Middle frontal gyrus (tissue), 1 donor: Measurements from ENCODE around the gene AKR1C4.
"Not testable (repeated sequence)": the region's sequence is repeated elsewhere in the genome, so short reads cannot be mapped to it uniquely, and the experiment has no call there.

Source experiments
- DNase-seq: peaks from one replicate; pipeline ENCODE4 v3.0.0-alpha.2; 2015; ENCODE audit warnings: low spot score; ENCODE audit errors: extremely low spot score

AKR1C4 gene

DNA sequence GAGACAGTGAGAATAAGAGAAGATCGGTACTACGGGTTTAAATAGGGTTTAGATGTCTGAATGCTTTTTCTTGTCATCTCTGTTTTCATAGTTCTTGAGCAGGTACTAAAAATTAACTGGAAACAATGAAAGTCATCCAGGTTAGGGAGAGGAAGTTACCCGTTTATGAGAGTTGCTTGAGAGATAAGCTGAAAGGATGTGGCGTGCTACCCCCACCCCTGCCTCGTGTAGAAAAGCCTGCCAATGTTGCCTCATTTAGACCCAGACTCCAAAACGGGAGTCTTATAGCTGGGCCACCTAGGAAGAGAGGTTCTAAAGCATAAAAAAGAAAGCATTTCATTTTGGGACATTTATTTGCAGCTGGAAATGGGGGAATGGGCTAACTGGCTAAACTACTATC lies 10.2 kb downstream of the AKR1C4 start:
- DNase-seq: no peak

DNA sequence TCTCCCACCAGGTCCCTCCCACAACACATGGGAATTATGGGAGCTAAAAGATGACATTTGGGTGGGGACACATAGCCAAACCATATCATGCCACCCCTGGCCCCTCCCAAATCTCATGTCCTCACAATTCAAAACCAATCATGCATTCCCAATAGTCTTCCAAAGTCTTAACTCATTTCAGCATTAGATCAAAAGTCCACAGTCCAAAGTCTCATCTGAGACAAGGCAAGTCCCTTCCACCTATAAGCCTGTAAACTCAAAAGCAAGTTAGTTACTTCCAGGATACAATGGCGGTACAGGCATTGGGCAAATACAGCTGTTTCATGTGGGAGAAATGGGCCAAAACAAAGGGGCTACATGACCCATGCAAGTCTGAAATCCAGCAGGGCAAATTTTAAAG lies 13.1 kb downstream of the AKR1C4 start:
- not testable (repeated sequence) for DNase-seq

DNA sequence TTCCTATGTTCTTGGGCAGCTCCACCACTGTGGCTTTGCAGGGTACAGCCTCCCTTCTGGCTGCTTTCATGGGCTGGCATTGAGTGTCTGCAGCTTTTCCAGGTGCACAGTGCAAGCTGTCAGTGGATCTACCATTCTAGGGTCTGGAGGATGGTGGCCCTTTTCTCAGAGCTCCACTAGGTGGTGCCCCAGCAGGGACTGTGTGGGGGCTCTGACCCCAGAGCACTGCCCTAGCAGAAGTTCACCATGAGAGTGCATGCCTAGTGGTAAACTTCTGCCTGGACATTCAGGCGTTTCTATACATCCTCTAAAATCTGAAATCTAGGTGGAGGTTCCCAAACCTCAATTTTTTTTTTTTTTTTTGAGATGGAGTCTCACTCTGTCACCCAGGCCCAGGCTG lies 13.6 kb downstream of the AKR1C4 start:
- not testable (repeated sequence) for DNase-seq

DNA sequence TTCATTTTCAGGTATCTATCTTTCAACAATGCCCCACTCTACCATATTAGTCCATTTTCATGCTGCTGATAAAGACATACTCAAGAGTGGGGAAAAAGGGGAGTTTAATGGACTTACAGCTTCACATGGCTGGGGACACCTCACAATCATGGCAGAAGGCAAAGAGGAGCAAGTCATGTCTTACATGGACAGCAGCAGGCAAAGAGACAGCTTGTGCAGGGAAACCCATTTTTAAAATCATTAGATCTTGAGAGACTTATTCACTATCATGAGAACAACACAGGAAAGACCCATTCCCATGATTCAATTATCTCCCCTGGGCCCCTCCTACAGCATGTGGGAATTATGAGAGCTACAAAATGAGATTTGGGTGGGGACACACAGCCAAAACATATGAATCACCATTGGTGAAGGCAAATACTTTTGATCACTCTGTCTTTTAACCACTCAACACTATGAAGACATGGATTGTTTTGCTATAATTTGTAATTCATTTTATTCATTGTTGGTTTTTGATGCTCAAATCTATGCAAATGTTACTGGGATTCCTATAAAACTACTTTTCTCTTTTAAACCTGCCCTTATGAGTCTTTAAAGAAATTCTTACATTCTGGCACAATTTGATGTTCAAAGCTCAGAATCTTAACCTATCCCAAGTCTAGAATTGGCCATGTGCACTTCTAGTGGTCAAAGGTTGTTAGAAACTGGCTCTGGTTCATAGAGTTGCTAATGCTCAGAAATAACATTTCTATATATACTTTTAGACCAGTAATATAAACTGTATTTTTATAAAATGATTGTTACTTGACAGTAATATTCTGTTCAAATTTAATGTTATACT lies 15.3 kb downstream of the AKR1C4 start:
- no peak for DNase-seq

DNA sequence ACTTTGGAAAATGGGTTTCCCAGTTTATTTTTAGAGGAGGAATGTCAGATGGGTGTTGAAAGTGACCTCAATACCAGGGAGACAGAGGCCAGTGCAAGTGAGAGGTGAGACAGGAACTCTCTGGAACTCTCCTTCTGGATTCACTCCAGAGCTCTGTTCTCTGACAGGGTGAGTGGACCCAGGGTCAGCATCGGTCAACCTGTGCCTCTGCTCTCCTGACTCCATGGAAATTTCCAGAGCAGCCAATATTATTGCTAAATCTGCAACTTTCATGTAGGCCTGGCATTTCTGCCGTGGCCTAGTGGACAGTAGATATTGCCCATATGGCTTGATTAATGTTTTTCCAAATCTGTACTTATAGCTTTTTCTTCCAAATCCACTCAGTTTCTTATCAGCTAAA lies 20.2 kb downstream of the AKR1C4 start:
- DNase-seq: no peak

DNA sequence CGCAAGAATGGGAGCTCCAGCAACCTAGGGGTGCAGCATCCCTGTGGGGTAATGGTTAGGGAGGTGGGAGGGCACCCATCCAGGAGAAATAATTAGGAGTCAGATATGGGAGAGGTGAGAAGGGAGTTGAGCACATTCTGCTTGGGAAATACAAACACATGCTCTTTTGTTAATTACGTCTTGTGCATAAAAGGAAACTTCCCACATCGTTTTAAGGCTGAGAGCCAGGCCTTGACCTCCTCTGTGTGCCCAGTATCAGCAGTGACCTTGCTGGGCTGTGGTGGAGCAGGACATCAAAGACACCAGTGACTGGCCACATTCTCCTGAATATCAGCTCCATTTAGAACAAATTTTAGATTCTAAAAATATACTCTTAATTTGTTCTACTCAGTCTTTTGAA lies 22.6 kb downstream of the AKR1C4 start:
- no peak for DNase-seq

DNA sequence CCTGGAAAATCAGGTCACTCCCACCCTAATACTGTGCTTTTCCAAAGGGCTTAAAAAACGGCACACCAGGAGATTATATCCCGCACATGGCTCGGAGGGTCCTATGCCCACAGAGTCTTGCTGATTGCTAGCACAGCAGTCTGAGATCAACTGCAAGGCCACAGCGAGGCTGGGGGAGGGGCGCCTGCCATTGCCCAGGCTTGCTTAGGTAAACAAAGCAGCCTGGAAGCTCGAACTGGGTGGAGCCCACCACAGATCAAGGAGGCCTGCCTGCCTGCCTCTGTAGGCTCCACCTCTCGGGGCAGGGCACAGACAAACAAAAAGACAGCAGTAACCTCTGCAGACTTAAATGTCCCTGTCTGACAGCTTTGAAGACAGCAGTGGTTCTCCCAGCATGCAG lies 26.3 kb downstream of the AKR1C4 start:
- not testable (repeated sequence) for DNase-seq

DNA sequence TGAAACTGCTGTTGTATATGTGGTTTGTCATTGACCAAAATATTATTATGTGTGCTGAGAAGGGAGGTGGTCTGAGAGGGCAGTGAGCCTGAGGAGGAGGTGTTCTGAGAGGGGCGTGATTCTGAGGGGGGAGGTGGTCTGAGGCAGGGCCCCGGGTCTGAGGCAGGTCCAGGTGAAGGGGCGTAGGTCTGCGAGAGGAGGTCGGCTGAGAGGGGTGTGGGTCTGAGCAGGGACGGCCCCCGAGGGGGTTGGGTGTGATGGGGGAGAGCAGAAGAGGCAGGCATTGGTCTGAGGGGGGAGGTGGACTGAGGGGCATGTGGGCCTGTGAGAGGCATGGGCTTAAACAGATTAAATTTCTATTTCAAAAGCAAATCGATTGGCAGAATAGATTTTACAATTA lies 32.4 kb downstream of the AKR1C4 start:
- no peak for DNase-seq

DNA sequence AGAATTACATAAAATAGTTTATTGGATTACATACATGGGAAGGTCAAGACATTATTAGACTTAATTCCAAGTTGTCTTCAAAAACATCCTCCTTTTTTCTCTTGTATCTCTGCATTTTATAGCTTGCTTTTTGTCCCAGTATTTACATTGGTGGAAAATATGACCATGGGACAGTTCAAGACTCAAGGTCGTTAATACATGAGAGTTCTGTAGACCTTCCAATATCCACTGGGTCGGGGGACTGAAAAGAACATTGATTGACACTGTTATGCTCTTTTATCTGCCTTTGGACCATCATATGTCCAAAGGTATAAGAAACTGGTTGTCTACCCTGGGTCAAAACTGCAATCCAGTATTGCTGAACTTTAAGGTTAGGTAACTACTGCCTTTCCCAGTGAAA lies 36.7 kb downstream of the AKR1C4 start:
- no peak for DNase-seq

DNA sequence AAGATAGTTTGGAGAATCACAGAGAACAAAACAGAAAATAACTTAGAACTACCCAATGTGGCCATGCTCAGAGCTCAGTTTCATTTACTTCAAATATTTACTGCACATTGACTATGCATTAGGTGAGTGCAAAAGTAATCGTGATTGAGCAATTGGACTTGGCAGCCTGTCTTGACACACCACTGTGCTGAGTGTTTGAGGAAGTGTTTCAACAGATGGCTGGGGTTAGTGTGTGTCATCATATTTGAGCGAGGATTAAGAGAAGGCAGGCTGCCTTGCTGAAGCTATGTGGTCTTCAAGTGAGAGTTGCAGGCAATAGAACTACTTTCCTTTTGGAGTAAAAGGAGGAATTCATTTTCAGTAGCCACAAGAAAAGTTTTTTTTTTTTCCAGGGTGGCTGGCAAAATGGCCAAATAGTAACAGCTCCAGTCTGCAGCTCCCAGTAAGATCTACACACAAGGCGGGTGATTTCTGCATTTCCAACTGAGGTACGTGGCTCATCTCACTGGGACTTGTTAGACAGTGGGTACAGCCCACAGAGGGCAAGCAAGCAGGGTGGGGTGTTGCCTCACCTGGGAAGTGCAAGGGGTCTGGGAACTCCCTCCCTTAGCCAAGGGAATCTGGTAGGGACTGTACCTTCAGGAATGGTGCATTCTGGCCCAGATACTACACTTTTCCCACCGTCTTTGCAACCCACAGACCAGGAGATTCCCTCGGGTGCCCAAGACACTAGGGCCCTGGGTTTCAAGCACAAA lies 37.6 kb downstream of the AKR1C4 start:
- no peak for DNase-seq

DNA sequence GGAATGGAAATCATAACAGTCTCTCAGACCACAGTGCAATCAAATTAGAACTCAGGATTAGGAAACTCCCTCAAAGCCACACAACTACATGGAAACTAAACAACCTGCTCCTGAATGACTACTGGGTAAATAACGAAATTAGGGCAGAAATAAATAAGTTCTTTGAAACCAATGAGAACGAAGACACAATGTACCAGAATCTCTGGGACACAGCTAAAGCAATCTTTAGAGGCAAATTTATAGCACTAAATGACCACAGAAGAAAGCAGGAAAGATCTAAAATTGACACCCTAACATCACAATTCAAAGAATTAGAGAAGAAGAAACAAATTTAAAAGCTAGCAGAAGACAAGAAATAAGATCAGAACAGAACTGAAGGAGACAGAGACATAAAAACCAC lies 40.9 kb downstream of the AKR1C4 start:
- DNase-seq: not testable (repeated sequence)

DNA sequence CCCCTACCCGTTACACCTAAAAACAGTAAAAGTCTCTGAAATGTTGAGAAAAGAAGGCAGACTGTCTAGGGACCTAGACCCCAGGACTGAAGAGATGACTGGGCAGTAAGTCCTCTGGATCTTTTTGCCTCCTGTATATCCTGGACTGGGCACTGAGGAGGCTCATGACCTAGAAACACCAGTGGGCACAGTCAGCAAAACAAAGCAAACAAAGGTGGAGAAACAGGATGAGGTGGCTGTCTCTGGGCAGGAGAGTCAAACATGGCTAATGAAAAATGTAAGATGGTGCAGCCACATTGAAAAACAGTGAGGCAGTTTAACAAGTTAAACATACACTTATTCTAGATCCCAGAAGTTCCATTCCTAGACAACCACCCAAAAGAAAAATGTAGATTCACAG lies 45.9 kb downstream of the AKR1C4 start:
- DNase-seq: no peak

DNA sequence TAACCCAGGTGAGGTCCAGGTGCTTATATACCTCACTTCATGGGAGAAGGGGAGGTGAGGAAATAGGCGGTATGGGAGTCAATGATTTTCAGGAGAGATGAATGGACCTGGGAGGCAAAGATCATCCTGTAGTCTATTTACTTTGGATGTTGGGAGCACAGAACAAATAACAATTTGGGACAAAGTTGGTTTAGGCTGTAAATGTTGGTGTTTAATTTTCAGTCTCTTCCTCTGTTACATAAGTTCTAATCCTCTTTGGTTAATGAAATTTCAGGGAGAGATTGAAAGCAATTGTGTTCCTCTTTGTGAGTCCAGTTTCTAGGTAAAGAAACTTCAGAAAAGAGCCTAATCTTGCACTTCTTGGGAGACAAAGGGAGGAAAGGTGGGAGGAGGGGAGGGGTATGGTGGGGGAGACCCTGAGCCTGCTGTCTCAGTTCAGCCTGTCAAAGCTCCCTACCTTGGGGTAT lies 46.9 kb downstream of the AKR1C4 start:
- no peak for DNase-seq

DNA sequence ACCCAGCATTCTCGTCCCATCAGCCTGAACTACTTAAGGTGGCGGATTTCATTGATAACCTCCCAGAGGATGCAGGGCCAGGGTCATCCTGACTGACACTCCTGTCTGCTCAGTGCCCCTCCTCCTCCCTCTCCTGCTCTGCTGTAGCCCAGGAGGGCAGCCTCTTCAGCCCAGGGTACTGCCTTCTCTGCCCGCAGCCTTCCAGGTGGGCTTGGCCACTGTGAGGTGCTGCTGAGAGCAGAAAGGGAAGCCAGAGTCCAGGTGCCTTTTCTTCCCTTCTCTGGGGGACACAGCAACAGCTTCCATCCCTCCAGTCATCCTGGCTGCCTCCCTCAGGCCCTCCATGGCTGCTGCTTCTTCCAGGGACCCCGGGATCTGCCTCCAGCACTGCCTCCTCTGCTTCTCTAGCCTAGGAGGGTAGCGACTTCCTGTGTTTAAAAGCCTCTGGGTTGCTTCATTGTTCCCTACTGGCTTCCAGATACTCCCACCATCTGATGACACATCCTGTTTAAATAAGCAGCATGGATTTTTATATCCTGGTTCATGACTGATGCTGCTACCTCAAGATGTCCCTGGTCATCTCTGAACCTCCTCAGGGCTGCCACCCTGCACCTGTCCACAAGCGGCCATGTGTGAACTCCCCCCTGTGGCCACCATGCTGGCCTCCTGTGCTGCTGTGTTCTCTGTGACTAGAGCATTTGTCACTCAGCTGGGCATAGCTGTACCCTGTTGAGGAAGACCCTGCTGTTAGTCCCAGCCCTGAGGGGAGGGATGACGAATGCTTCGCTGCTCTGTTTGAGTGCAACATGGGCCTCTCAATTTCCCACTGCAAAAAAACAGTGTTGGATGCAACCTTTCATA lies 55.8 kb downstream of the AKR1C4 start:
- no peak for DNase-seq

DNA sequence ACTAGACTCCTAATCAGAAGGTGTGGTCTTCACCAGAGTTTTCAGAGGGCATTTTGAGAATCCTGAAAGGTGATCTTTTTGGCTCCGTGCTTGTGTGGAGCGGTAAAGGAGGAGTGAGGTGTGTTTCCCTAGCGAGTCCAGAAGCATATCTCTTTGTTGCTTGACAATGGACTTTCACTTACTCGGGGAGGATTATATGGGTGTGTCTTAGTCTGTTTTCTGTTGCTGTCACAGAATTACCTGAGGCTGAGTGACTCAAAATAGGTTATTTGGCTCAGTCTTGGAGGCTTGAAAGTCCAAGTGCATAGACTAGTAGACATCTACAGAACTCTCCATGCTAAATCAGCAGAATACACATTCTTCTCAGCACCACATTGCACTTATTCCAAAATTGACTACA lies 57.9 kb downstream of the AKR1C4 start:
- no peak for DNase-seq

DNA sequence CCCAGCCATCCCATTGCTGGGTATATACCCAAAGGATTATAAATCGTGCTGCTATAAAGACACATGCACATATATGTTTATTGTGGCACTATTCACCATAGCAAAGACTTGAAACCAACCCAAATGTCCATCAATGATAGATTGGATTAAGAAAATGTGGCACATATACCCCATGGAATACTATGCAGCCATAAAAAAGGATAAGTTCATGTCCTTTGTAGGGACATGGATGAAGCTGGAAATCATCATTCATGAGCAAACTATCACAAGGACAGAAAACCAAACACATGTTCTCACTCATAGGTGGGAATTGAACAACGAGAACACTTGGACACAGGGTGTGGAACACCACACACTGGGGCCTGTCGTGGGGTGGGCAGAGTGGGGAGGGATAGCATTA lies 61.1 kb downstream of the AKR1C4 start:
- DNase-seq: not testable (repeated sequence)

DNA sequence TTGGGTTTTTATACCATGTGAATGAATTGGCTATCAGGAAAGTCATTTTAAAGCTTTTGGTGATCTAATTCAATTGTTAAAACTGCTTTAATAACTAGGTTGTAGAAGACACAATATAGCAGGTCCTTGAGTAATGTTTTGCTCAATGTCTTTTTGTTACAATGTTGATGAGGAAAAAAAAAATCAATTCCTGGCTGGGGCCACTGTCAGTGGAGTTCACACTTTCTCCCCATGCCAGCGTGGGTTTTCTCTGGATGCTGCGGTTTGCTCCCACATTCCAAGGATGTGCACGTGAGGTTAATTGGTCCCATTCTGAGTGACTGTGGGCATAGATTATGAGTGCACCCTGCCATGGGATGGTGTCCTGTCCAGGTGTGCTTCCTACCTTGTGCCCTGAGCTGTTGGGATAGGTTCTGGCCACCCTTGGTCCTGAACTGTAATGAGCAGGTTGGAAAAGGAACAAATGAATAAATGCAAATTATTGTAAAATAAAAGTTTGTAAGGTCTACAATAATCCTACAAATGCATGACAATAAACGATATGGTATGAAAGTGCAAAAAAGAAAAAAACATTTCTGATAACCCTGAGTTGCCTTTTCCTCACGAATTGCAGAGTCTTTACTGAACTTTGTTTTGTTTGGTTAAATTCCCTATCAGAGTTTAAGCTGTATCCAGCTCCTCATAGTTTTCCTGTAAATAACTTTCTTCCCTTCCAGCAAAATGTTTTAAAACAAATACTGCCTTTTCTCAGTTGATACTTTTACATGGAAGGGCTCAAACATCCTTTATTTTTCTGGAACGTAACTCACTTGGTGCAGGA lies 62.7 kb downstream of the AKR1C4 start:
- DNase-seq: no peak

DNA sequence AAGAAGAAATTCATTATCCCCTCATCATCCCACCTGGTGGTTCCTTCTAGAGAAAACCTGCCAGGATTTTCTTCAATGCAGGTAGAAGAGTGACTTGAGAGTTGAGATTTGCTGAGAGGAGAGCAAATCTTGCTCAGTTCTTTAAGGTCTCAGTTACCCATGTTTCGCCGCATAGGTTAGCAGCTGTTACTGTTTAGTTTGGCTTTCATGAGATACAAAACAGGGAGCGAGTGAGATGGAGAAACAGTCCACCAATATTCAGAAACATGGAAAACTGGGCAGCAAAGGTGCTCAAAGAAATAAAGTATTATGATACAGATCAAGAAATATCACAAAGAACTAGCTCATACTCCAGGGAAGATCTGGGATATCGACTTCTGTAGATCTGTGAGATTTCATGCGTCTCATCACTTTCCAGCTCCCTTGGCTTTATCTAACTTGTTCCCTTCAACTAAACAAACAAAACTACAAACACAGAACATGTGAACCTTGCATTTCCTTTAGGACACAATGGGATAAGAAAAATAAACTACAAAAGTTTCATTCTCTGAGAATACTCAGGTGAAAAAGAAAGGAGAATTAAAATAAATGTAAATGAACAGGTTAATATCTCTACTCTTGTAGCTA lies 63.4 kb downstream of the AKR1C4 start:
- no peak for DNase-seq

DNA sequence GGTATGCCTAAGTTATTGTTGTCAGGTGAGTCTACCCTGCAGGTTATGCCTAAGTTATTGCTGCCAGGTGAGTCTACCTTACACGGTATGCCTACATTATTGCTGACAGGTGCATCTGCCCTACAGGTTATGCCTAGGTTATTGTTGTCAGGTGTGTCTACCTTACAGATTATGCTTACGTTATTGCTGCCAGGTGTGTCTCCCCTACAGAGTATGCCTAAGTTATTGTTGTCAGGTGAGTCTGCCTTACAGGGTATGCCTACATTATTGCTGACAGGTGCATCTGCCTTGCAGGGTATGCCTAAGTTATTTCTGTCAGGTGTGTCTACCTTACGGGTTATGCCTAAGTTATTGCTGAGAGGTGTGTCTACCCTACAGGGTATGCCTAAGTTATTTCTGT lies 64.2 kb downstream of the AKR1C4 start:
- no peak for DNase-seq

DNA sequence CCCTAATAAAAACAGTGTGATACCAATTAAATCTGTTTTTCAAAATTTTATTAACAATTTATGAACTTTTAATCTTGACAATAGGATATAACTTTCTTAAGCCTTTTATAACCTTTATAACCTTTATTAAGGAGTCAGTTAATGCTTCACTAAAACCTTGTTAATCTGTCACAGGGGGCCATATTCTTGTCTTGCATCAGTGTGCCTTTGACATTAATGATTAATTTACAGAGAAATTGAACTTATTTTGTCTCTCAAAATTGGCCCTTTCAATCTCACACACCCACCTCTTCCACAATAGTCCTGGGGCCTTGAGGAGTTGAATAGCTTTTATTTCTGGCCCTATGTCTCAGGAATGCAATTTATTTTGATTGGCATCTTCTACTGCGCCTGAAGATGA lies 68.5 kb downstream of the AKR1C4 start:
- no peak for DNase-seq
